GM18873 (cell line): ENCODE results near the gene AMIGO2.
A peak's percentile ranks its signal among the peaks of the same experiment; 100 is the strongest.
"Not testable (repeated sequence)": the region's sequence is repeated elsewhere in the genome, so short reads cannot be mapped to it uniquely, and the experiment has no call there.

Experiments used
- ATAC-seq: cut with Tn5 transposase; IDR thresholded peaks from one replicate; pipeline ENCODE4 v1.9.1; 2021; ENCODE audit warnings: mild to moderate bottlenecking, moderate library complexity, moderate number of reproducible peaks; ENCODE audit not compliant: unreplicated experiment, low FRiP score

The AMIGO2 gene

DNA sequence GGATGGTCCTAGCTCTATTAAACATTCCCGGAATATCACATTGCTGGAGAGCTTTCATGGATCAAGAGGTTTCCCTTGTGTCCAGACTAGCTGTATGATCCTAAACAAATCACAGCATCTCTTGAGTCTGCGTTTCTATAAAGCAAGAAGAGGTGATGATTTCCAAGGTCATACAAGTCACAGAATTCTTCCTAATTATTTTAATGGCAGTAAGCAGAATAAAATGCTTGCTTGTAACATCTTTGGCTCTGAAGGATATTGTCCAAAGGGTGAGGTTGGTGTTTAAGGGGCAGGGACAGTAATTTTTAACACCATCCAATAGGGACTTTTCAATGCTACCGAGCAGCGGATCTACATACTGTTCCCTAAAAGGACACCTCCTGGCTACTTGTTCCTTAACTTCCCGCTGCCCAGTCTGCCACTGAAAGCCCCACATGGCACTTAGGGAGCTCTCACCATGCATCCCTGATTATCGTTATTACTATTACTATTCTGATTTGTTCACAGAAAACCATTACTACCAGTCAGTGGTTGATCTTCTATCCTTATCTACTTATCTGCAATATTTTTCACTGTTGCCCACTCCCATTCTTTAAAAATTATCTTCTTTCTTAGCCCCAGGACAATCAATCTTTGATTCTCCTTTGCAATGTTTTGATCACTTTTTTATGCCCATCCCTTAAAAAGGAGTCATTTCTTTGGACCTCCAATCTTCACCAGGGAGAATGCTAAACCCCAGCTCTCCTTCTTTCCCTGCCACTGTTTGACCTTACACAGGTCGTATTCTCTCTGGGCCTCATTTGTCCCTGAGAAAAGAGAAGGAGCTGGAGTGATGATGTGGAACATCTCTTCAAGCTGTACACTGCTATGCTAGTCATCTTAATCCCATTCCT, 4.3 kb downstream of the AMIGO2 start:
- no peak for ATAC-seq

DNA sequence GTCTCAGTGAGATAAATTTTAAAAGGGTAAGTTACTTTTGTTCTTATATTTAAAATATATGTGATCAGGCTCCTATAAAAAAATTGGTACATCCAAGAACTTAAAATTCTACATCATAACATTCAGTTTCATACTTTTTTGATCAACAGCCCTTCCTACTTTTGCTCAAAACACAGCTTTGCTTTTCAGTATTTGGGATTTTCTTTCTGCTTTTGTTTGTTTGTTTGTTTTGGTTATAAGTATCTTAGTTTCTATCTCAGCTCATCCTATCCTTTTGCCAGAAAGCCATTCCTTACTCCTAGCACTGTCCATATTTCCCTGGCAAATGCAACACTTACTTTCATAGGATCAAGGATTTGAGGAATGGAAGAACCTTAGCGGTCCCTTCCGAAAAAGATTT, 5.0 kb downstream of the AMIGO2 start:
- ATAC-seq: no peak

DNA sequence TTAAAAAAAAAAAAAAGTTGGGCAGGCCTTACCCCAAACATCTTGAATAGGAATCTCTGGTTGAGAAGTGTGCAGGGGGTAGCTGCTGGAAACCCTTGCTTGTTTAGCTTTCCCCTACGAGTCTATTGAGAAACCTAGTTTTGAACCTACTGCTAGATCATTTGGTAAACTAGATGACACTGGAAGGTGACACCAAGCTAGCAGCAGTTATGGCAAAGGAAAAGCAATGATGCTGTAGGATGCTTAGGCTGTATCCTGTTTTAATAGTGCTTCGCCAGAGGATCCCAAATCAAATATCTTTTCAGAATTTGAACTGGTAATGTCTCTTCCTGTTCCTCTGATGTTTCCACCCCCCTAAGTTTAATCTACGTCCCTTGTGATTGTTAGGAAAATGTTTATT, 5.8 kb downstream of the AMIGO2 start:
- ATAC-seq: no peak

DNA sequence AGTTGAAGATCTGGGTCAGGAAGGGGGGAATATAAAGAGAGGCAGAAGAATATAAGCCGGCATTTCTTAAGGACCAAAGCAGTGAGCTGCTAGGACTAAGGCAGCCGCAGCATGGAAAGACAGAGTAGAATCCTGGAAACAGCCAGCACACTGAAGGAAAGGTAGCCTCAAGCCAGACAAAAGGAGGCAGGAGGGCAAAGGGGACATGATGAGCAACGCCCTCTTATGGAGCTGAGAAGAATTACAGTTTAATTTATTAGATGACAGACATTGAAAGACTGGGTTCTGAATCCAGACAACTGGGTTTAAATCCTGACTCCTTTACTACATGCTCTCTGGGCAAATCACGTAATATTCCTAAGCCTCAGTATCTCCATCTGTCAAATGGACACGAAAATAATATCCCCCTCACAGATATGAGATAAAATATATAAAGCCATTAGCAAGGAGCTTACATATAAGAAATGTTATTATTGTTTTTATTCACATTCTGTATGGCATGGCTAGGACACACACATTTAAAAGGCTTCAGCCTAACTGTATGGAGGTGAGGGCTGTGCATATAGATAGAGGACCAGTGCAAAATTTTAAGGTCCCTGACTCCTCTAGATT, 8.4 kb downstream of the AMIGO2 start:
- ATAC-seq: no peak

DNA sequence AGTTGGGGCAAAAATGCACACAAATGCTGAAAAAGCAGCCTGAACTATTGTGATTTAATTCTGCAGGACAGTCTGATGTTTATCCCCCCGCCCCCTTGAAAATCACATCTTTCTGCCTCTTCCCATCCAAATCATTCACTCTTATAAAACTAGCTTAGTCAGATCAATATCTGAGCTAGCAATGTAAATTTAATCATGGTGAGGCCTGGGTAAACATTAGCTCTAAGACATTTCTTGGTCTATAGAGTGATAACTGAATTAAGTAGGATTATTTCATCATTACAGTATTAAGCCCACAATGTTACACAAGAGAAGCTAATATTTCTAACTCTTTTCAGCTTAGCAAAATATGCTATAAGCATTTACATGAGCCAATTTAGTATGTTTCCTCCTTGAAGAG, 9.4 kb downstream of the AMIGO2 start:
- no peak for ATAC-seq

DNA sequence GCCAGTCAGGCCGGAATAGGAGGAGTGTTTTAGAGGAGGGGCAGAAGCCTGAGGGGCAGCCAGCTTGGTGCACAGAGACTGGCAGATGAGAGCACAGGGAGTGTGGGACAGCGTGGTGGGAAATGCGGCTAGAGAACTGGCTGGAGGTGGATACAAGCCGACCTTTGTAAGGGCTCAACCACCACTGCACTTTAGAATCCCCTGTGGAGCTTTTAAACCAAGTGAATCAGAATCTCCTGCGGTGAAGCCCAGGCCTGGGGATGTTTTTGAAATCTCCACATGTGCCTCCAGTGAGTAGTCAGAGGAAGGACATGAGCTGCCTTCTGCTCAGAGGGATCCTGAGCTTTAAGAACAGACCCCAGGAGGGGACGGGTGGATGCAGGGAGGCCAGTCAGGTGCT, 11.2 kb downstream of the AMIGO2 start:
- ATAC-seq: no peak

DNA sequence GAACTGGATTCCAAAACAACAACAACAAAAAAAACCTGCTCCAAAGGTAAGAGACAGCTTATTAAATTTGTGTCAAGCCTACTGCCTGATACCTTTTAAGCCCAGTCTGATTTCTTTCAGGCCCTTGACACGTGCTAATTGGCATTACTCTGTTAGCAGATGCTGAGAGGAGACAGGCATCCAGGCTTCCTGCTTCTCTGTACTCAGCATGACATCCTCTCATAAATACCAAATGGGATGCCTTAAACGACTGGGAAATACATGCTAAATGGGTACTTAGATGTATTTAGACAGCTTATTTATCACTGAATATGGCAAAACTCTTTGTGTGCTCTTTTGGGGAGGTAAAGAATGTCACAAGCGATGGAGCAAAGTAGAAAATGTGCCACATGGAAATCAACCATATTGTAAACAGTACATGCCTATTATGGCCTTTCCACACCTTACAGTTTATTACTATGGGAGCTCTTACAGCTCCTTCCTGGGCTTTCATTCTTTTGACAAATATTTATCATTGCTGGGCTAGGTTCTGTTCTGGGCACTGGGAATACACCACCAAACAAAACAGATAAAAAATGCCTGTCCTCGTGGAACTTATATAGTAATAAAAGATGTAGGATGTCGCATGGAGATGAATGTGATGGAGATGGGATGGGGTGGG, 11.9 kb downstream of the AMIGO2 start:
- ATAC-seq: no peak

DNA sequence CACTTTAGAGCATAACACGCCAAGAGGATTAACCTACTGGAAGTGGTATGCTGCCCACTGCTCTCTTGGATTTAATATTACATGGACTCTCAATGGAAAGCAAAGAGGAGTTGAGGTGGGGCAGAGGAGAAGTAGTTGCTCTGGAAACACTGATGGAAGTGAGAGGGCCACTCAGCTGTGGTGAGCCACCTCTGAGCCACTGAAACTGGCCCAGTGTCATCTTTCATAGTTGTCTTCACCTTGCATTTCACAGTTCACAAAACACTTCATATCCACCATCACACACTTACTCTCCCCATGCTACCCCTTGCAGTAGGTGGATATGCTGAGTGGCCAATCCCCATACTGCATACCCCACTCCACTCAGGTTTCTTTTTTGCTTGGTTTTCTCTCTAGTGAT, 12.6 kb downstream of the AMIGO2 start:
- ATAC-seq: no peak

DNA sequence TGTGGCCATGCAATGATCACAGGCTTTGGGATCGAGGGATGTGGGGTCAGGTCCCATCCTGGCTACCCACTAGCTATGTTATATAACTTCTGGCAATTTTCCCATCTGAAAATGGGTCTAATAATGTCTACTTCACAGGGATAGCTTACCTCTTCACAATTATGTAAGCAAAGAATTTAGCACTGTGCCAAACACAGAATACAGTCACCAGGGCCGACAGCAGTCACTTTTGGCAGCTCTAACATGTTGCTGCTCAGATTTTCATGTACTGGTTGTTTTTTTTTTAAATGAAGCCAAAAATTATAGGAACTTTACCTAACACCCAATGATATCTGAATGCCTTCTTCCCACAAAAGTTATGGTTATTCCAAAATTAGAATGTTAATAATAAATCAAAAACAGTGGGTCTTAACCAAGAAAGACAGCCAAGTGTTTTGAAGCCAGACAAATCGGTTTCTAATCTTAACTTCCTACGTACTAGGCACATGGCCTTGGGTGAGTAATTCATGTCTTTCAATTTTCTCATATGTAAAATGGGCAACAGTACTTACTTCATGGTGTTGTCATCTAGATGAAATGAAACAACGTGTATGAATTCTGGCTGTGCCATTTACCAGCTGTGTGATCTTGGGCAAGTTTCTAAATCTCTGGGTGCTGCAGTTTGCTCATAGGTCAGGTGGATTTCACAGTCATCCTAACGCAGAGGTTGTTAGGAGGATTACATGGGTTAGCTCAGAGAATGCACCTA, 13.3 kb downstream of the AMIGO2 start:
- ATAC-seq: peak; percentile 75

DNA sequence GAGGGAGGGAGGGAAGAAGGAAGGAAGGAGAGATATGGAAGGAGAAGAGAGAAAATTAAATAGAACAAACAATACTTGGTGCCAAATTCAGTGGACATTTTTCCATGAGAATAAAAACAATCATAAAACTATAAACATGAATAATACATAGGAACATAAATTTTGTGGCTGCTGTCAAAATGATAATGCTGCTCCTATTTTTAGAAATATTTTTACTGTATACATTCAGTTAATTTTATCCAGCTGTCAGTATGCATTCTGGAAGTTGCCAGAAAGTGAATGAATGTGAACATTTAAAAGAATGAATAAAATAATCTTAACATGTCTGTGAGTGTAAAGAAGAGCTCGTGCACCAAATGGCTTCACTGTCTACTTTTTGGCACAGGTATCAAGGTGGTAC, 14.2 kb downstream of the AMIGO2 start:
- ATAC-seq: no peak

DNA sequence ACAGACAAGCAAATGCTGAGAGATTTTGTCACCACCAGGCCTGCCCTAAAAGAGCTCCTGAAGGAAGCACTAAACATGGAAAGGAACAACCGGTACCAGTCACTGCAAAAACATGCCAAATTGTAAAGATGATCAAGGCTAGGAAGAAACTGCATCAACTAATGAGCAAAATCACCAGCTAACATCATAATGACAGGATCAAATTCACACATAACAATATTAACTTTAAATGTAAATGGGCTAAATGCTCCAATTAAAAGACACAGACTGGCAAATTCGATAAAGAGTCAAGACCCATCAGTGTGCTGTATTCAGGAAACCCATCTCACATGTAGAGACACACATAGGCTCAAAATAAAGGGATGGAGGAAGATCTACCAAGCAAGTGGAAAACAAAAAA, 21.1 kb downstream of the AMIGO2 start:
- not testable (repeated sequence) for ATAC-seq

DNA sequence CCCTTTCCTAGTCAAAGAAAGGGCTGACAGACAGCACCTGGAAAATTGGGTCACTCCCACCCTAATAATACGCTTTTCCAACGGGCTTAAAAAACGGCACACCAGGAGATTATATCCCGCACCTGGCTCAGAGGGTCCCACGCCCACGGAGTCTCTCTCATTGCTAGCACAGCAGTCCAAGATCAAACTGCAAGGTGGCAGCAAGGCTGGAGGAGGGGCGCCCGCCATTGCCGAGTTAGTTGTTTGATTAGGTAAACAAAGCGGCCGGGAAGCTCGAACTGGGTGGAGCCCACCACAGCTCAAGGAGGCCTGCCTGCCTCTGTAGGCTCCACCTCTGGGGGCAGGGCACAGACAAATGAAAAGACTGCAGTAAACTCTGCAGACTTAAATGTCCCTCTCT, 22.8 kb downstream of the AMIGO2 start:
- not testable (repeated sequence) for ATAC-seq

DNA sequence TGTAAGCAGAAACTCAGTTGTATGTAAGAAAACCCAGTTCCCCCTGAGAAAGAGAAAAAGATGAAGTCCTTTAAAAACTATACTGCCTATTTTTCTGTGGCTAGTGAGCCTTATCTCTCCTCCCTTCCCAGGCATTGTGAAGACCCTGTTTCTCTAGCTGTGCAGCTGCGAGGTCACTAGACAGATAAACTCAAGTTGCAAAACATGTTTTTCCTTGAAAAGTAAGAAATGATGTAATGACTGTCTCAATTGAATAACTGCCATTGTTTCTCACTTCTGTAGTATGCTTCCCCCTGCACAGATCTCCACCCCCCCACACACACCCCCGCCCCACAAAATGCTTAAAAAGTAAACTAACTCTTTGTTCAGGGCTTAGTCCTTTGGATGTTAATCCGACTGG, 23.9 kb downstream of the AMIGO2 start:
- not testable (repeated sequence) for ATAC-seq

DNA sequence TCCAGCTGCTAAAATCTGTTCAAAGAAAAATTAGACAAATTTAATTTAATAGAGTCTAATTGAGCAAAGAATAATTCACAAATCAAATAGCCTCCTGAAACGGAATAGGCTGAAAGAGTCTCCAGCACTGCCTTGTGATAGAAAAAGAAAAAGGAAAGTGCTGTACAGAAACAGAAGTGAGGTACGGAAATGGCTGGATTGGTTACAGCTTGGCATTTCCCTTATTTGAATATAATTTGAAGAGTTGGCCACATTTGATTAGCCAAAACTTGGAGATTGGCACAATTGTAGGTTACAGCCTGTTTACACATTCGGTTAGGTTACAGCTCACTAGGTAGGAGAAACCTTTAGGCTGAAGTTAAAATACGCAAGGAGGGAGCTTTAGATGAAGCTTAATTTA, 25.1 kb downstream of the AMIGO2 start:
- no peak for ATAC-seq

DNA sequence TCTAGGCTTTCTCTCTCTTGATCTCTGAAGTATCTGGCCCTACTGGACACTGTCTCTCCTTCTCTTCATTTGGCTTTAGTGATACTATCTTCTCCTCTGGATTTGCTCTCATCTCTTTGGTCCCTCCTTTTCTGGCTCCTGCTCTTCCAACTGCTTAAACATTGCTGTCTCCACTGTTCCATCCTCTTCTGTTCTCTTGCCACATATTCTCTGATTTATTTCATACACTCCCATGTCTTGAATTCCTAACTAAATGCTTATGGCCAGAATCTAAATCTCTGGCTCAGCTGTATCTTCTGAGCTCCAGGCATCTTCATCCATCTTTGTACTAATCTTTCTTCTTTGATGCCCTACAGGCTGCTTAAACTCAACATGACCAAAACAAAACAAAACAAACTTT, 25.8 kb downstream of the AMIGO2 start:
- no peak for ATAC-seq

DNA sequence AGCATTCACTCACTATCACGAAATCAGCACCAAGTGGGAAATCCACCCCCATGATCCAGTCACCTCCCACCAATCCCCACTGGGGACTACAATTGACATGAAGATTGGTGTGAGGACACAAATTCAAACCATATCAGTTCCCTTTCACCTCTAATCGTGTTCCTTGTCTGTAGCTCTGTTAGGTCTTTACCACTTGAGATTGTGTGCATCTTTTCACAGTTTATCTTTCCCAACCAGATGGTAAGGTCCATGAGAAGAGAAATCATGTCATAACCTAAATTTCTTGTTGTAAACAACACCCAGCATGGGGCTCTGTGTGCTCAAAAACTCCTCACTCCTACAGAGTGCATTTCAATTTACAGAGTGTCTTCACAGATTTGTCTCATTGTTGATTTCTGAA, 27.5 kb downstream of the AMIGO2 start:
- ATAC-seq: no peak

DNA sequence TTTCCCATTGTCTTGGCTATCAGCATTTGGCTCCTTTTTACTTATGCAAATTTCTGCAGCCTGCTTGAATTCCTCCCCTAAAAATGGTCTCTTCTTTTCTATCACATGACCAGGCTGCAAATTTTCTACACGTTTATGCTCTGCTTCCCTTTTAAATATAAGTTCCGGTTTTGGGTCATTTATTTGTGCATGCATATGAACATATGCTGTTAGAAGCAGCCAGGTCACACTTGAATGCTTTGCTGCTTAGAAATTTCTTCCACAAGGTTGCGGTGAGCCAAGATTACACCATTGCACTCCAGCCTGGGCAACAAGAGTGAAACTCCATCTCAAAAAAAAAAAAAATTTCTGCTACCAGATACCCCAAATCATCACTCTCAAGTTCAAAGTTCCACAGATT, 28.5 kb downstream of the AMIGO2 start:
- not testable (repeated sequence) for ATAC-seq

DNA sequence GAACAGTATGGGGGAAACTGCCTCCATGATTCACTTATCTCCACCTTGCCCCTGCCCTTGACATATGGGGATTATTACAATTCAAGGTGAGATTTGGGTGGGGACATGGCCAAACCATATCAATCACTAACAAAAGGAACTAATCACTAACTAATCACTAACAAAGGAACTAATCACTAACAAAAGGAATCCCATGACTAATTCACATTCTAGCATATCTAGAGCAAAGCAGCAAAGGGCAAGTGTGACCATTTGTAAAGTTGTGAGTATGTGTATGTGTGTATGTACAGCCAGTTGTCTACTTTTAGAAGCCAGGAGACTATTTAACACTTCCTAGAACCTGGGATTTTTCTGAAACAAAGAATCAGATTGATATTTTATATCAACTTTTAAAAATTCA, 31.2 kb downstream of the AMIGO2 start:
- no peak for ATAC-seq

DNA sequence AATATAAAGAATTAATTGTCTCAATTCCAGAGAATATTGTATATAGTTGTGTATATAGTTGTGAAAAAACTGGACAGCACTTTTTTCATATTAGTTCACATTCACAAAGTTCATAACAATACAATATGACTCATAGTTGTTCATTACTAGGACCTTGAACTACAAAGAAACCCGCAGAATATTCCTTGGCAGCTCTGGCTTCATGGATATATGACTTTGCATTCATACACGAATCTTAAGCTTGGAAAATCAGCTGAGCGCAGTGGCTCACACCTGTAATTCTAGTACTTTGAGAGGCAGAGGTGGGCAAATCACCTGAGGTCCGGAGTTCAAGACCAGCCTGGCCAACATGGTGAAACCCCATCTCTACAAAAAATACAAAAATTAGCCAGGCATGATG, 38.4 kb downstream of the AMIGO2 start:
- no peak for ATAC-seq

DNA sequence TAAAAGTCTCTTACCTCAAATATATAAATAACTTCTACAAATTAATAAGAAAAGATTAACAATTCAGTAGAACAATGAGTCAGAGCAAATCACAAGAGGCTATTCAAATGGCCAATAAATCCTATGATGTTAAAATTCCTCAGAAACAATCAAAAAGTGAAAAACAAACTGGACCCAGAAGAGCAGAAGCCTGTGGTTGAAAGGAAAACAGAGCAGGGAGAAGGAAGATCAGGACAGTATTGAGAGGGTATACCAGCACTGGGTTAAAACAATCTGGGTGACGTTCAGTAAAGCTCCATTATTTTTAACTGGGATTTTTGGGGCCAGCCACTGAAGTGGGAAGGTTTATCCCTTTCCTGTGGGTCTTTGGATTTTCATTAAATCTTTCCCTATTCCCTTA, 40.0 kb downstream of the AMIGO2 start:
- no peak for ATAC-seq

DNA sequence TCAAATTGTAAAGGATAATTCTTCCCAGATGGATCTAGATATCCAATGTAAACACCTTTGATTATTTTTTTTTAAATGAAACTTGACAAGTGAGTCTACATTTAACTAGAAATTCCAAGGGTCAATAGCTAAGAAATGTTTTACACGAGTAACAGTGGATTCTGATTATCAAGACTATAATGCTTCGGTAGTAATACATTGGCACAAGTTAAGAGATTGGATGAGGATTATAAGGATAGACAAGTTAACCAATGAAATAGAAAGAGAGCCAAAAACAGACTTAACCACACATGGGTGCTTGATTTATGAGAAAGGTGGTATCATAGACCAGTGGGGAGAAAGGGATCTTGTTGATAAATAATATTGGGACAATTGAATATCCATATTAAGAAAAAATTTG, 40.7 kb downstream of the AMIGO2 start:
- ATAC-seq: no peak
